Activated CD8-positive, alpha-beta memory T cell treated with anti-CD3 and anti-CD28 coated beads, Interleukin-2, amount 10 ng/mL, durations not matched to agents 7 days and 5 days (primary cell): Measurements from ENCODE around the gene DPYD. TPM values are rescaled to one million over a fixed set of nuclear protein-coding genes. Genes with fewer than 3 reads are reported as not detected.
"Not testable (repeated sequence)": the region's sequence is repeated elsewhere in the genome, so short reads cannot be mapped to it uniquely, and the experiment has no call there.

ENCODE experiments used
- ATAC-seq: fragments of 150-1000 bp; cut with Tn5 transposase; one replicate; pipeline ENCODE4 v1.10.0; 2021; ENCODE audit warnings: moderate library complexity
- CTCF ChIA-PET: fragments of 350-600 bp; sonication (Branson Sonifier 250); formaldehyde crosslinking; loops from one replicate; lab custom pipeline; 2021; ENCODE audit warnings: antibody characterized with exemption; lab: Charles Lee
- DNase-seq: peaks from one replicate; pipeline ENCODE4 v3.0.0-alpha.2; 2020
- H3K27ac Mint-ChIP-seq: one replicate; pipeline ENCODE4 v1.8.0; 2021; ENCODE audit warnings: mild to moderate bottlenecking, mixed read lengths
- H3K27me3 Mint-ChIP-seq: one replicate; pipeline ENCODE4 v1.8.0; 2021; ENCODE audit warnings: mixed read lengths
- H3K36me3 Mint-ChIP-seq: one replicate; pipeline ENCODE4 v1.8.0; 2021; ENCODE audit warnings: mild to moderate bottlenecking, mixed read lengths
- H3K4me1 Mint-ChIP-seq: one replicate; pipeline ENCODE4 v1.8.0; 2021; ENCODE audit warnings: mixed read lengths
- H3K4me3 Mint-ChIP-seq: one replicate; pipeline ENCODE4 v1.8.0; 2021; ENCODE audit warnings: mild to moderate bottlenecking, moderate library complexity, mixed read lengths
- H3K9me3 Mint-ChIP-seq: one replicate; pipeline ENCODE4 v1.8.0; 2022; ENCODE audit warnings: low read depth, mixed read lengths
- total RNA-seq, 2 experiments: library from RNA; stranded (reverse); gene quantifications; one replicate each; pipeline ENCODE4 v1.2.3, GENCODE V29; 2021

The DPYD gene
- total RNA-seq, 2 experiments from 2014 or later, result 31.4 to 42.3 TPM

DNA sequence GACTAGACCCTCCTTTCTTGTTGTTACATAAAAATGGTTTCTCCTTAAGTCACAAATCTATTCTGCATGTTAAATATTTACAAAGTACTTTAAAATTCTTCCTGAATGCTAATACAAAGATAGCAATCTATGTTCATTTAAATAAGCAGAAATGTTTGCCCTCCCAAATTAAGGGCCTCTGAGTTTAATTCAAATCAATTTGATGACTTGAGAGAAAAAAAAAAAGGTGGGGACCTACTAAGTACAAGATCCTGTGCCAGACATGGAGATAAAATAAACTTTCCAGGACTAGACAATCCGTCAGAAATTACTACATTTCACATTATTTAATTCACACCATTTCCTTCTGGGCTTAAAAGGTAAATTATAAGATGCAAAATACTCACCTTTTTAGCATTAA lies 548.3 kb downstream of the DPYD start:
- Mint-ChIP-seq H3K27ac (no peak overlapping the region), H3K9me3 (no peaks in the 10 kb centered on the region), H3K4me1 (peaks cover 3% of the 10 kb centered on the region), H3K4me3 (no peak overlapping the region), H3K36me3 (peaks cover 1% of the 10 kb centered on the region), H3K27me3 (no peaks in the 10 kb centered on the region)
- CTCF ChIA-PET, result no interaction called here
- DNase-seq (no peak), ATAC-seq (no peak)

DNA sequence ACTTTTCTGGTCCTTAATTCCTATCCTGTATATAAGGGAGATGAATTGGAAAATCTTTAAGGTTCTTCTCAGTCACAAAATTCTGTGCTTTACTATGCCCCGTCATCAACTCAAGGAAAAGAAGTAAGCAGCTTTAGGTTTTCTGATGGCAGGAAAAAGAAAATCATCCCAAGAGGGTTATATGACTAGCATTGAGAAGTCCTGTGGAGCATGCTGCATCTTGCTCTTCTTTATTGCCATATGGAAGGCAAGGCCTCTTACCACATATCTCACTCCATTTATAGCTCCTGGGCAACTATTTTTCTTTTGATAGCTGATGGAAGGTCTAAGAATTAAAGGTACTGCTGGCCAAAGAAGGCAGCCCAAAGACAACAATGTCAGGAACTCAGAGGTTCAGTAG lies 552.5 kb downstream of the DPYD start:
- no peaks in the 10 kb centered on the region for H3K27me3 Mint-ChIP-seq
- no peaks in the 10 kb centered on the region for H3K9me3 Mint-ChIP-seq
- H3K4me3 Mint-ChIP-seq, result no peak overlapping the region
- H3K36me3 Mint-ChIP-seq, result no peaks in the 10 kb centered on the region
- ATAC-seq (no peak), DNase-seq (no peak)
- H3K4me1 Mint-ChIP-seq, result no peaks in the 10 kb centered on the region
- CTCF ChIA-PET, result no interaction called here
- H3K27ac Mint-ChIP-seq, result no peak overlapping the region

DNA sequence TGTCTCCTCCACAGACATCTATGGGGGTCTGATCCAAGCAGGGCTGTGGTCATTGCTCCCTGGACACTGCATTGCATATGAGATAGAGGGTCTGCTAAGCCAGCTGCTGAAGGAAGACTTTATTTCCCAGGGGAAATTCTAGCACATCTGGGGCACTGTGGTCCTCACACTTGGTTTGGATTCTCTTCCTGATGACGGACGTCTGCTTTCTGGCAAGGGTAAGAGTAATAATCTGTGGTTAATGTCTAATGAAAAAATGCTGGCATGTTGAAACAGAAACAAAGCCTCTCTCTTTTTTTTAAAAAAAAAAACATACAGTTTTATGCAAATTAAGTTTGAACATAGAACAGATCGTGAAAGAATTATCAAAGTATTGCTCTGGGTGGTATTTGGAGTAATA lies 553.9 kb downstream of the DPYD start:
- H3K36me3 Mint-ChIP-seq, result no peaks in the 10 kb centered on the region
- no peaks in the 10 kb centered on the region for H3K27me3 Mint-ChIP-seq
- CTCF ChIA-PET, result no interaction called here

DNA sequence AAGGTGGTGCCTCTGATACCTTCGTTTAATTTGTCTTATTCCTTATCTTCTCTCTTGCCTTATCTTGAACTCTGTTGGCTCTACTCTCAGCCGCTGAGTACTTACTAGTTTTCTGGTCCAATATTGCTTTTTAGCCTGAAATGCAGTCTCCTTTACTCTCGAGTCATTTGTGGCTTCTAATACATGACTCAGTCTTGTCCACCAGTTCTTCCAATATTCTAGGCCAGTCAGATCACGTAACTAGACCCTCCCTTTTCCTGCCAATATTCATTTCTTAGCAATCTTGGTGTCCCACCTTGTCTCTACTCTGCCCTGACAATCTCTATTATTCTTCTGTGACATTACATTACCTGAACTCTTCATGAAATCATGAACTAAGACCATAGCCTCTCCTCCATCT lies 555.8 kb downstream of the DPYD start:
- DNase-seq, result no peak
- CTCF ChIA-PET, result no interaction called here
- Mint-ChIP-seq H3K36me3 (no peaks in the 10 kb centered on the region), H3K27me3 (no peaks in the 10 kb centered on the region), H3K4me3 (no peak overlapping the region), H3K4me1 (no peaks in the 10 kb centered on the region), H3K27ac (no peak overlapping the region), H3K9me3 (no peaks in the 10 kb centered on the region)
- ATAC-seq, result no peak

More for the DNA sequence above, 553.9 kb downstream of the DPYD start:
- ATAC-seq, result no peak
- Mint-ChIP-seq H3K4me3 (no peak overlapping the region), H3K4me1 (no peaks in the 10 kb centered on the region), H3K27ac (no peak overlapping the region), H3K9me3 (no peaks in the 10 kb centered on the region)
- no peak for DNase-seq

GRCh38 chr1:97364086-97364485 lies 556.7 kb downstream of the DPYD start:
- ATAC-seq, result no peak
- CTCF ChIA-PET, result no interaction called here
- no peak overlapping the region for H3K27ac Mint-ChIP-seq
- H3K27me3 Mint-ChIP-seq, result no peaks in the 10 kb centered on the region
- no peak overlapping the region for H3K4me3 Mint-ChIP-seq
- no peaks in the 10 kb centered on the region for H3K9me3 Mint-ChIP-seq
- DNase-seq, result no peak
- no peaks in the 10 kb centered on the region for H3K36me3 Mint-ChIP-seq
- no peaks in the 10 kb centered on the region for H3K4me1 Mint-ChIP-seq

- H3K9me3 Mint-ChIP-seq, result no peaks in the 10 kb centered on the region
These were observed 564.5 kb downstream of the DPYD start for GRCh38 chr1:97356309-97356708.

DNA sequence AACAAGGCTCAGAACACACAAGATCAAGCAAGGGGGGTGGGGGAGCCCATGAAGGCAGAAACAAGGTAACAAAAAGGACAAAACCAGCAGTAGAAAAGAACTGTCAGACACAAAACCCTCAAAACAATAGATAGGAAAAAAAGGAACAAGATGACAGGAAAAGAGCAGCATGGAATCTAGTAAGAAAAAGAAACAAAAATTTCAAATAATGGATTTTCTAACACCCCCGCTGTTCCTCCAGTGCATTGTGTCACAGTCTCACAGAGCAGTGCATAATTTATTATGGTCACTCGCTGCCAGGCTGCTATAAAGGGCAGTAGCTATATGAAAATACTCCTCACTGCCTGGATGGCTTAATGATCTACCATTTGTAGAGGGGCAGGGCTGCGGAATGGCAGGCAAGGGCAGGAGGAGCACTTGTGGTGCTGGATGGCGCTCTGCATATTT lies 567.9 kb downstream of the DPYD start:
- CTCF ChIA-PET, result no interaction called here
- Mint-ChIP-seq H3K4me1 (peaks cover 3% of the 10 kb centered on the region), H3K4me3 (no peak overlapping the region), H3K36me3 (peaks cover 3% of the 10 kb centered on the region), H3K27ac (no peak overlapping the region), H3K27me3 (no peaks in the 10 kb centered on the region), H3K9me3 (no peaks in the 10 kb centered on the region)
- DNase-seq (no peak), ATAC-seq (no peak)

More at GRCh38 chr1:97356309-97356708, 564.5 kb downstream of the DPYD start:
- H3K27ac Mint-ChIP-seq, result no peak overlapping the region
- no peak overlapping the region for H3K4me3 Mint-ChIP-seq
- peaks cover 5% of the 10 kb centered on the region for H3K36me3 Mint-ChIP-seq
- H3K4me1 Mint-ChIP-seq, result no peaks in the 10 kb centered on the region
- CTCF ChIA-PET, result no interaction called here
- DNase-seq (no peak), ATAC-seq (no peak)
- H3K27me3 Mint-ChIP-seq, result no peaks in the 10 kb centered on the region

DNA sequence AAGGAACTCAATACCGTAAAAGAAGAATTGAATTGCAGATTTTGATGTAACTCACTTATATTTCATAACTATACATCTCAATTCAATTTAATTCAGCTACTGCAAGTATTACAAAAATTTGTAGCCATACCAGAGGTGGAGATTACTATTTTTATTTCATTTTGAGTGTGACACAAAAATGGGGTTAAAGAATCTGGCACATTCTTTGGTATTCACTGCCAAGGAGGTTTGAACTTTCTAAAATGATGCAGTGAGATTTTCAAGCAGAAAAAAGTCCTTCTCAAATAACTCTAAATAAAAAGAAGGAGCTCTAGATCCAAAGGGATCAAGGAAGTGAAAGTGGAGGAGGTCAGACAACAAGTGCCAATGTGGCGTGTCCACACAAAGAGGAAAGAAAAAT lies 569.0 kb downstream of the DPYD start:
- no peak overlapping the region for H3K4me3 Mint-ChIP-seq
- H3K36me3 Mint-ChIP-seq, result no peaks in the 10 kb centered on the region
- no peak for DNase-seq
- no peaks in the 10 kb centered on the region for H3K9me3 Mint-ChIP-seq
- H3K4me1 Mint-ChIP-seq, result peaks cover 3% of the 10 kb centered on the region
- no peak overlapping the region for H3K27ac Mint-ChIP-seq
- no peak for ATAC-seq
- CTCF ChIA-PET, result interaction anchor here (1.0 kb wide), 1 partner anchor 17 kb away, joined by 3 read pairs; no protein-coding TSS in a partner anchor
- H3K27me3 Mint-ChIP-seq, result no peaks in the 10 kb centered on the region

- Mint-ChIP-seq H3K27me3 (no peaks in the 10 kb centered on the region), H3K4me1 (peaks cover 3% of the 10 kb centered on the region), H3K4me3 (no peak overlapping the region), H3K36me3 (no peaks in the 10 kb centered on the region), H3K27ac (no peak overlapping the region), H3K9me3 (no peaks in the 10 kb centered on the region)
- CTCF ChIA-PET, result no interaction called here
- DNase-seq (no peak), ATAC-seq (no peak)
These were observed 570.2 kb downstream of the DPYD start for GRCh38 chr1:97350662-97351061.

GRCh38 chr1:97350241-97350640 lies 570.6 kb downstream of the DPYD start:
- Mint-ChIP-seq H3K27ac (no peak overlapping the region), H3K27me3 (no peaks in the 10 kb centered on the region), H3K4me1 (peaks cover 3% of the 10 kb centered on the region), H3K36me3 (no peaks in the 10 kb centered on the region), H3K4me3 (no peak overlapping the region), H3K9me3 (no peaks in the 10 kb centered on the region)
- CTCF ChIA-PET, result no interaction called here
- ATAC-seq, result no peak
- DNase-seq, result no peak

- CTCF ChIA-PET, H3K27ac Mint-ChIP-seq, DNase-seq, H3K9me3 Mint-ChIP-seq, H3K4me1 Mint-ChIP-seq, H3K4me3 Mint-ChIP-seq, H3K36me3 Mint-ChIP-seq, ATAC-seq, H3K27me3 Mint-ChIP-seq: not testable (repeated sequence)
These were observed 571.0 kb downstream of the DPYD start for GRCh38 chr1:97349794-97350193.

DNA sequence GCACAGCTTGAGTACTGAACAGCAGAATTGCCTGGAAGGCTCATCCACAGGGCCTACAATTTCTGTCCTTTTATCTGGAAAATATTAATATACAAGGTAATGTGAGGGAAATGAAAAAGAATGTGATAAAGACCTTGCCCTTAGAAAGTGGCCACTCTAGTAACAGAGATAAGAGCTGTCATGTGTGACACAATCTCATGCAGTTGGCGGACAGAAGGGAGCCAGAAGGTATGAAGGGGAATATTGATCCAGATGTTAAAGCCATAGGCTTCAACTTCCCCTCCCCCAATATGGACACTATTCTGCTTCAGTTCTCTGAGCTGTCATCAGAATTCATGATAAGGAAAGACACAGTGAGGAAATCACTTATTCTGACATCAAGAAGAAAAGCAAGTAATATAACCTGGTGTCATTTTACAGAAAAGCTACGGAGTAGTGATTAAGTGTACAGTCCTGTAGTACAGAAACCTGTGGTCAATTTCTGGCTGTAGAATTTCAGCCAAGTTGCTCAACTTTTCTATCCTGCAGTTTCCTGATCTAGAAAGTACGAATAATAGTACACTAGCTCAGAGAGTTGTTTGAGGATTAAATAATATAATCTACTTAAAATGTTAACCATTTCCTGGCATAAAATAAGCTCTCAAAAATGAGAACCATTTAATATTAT lies 572.1 kb downstream of the DPYD start:
- H3K27ac Mint-ChIP-seq, result no peak overlapping the region
- peaks cover 3% of the 10 kb centered on the region for H3K4me1 Mint-ChIP-seq
- CTCF ChIA-PET, result no interaction called here
- no peak for ATAC-seq
- no peak overlapping the region for H3K4me3 Mint-ChIP-seq
- DNase-seq, result no peak
- no peaks in the 10 kb centered on the region for H3K27me3 Mint-ChIP-seq
- no peaks in the 10 kb centered on the region for H3K9me3 Mint-ChIP-seq
- H3K36me3 Mint-ChIP-seq, result no peaks in the 10 kb centered on the region

DNA sequence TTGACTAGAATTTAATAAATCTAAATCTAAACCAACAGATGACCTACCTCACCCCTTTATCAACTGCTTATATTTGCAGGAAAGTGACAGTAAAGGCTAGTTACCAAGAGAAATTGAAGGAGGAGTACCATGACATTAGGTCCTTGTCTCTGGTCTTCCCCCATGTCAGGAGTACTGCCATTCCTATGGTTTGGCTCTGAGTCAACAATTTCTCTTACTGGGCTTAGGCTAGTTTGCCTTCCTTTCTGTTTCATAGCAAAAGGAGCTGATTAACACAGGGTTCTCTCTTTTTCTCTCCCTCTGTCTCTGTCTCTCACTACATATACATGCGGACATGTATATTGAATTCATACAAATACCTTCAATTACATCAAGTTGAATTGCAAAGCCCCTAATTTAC lies 579.9 kb downstream of the DPYD start:
- DNase-seq, result no peak
- Mint-ChIP-seq H3K27ac (no peak overlapping the region), H3K4me1 (no peaks in the 10 kb centered on the region), H3K36me3 (no peaks in the 10 kb centered on the region), H3K4me3 (no peak overlapping the region), H3K9me3 (no peaks in the 10 kb centered on the region), H3K27me3 (no peaks in the 10 kb centered on the region)
- CTCF ChIA-PET, result no interaction called here
- ATAC-seq, result no peak

GRCh38 chr1:97338347-97338746 lies 582.5 kb downstream of the DPYD start:
- H3K36me3 Mint-ChIP-seq, result no peaks in the 10 kb centered on the region
- H3K4me3 Mint-ChIP-seq, result no peak overlapping the region
- H3K27ac Mint-ChIP-seq, result no peak overlapping the region
- H3K4me1 Mint-ChIP-seq, result no peaks in the 10 kb centered on the region
- CTCF ChIA-PET, result no interaction called here
- DNase-seq (no peak), ATAC-seq (no peak)
- no peaks in the 10 kb centered on the region for H3K9me3 Mint-ChIP-seq
- no peaks in the 10 kb centered on the region for H3K27me3 Mint-ChIP-seq
